Measurements from ENCODE around the gene LRRK1. TPM values are rescaled to one million over a fixed set of nuclear protein-coding genes. Genes with fewer than 3 reads are reported as not detected.

The LRRK1 gene
- total and polyA plus RNA-seq, 7 donors, result 7.1 to 27.4 (median 10.2) TPM

DNA sequence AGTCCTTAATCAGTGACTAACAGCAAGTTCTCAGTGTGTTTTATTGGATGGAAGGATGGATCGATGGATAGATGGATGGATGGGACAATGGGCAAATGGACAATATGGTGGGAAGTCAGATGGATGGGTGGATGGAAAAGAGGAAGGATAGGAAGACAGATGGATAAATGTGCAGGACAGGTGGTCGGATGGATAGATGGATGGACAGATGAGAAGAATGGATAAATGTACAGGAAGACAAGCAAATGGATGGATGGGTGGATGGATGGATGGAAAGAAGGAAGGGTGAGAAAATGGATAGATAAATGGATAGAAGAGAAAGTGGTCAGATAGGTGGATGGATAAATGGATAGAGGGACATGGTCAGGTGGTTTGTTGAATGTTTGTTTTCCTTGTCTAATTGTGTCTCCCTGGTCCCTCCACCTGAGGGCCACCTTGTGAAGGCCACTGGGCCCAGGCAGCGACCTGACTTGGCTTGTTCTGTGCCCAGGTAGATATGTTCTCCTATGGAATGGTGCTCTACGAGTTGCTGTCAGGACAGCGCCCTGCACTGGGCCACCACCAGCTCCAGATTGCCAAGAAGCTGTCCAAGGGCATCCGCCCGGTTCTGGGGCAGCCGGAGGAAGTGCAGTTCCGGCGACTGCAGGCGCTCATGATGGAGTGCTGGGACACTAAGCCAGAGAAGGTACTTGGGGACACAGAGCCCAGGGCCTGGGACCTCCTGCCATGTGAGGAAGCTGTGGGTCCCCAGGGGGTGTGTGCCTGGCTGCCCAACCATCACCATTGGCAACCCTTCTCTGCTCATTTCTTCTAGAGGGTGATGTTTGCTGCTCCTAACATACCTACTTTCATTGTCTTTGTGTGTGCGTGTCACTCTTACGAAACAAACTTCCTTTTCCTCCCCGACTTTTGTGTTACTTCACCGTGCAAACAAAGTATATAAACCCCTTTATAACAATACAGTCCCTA, 137.5 kb downstream of the LRRK1 start:
- H3K4me3 ChIP-seq, result no peak overlapping the region
- 90 to 92% methylated on average over 15 of the region's 15 CpGs for WGBS, 2 donors
- H3K9me3 ChIP-seq, result no peaks in the 10 kb centered on the region
- H3K36me3 ChIP-seq, result peaks cover 17 to 96% (median 36%) of the 10 kb centered on the region in 4 donors
- no peaks in the 10 kb centered on the region for H3K4me1 ChIP-seq
- peak; percentile 26 for DNase-seq
- no peaks in the 10 kb centered on the region for H3K27me3 ChIP-seq
- TF ChIP-seq POLR2AphosphoS5 (IDR thresholded peaks at IDR 0.05), result no peak
- no peak for TF ChIP-seq POLR2A (IDR thresholded peaks at IDR 0.05)
- TF ChIP-seq EP300 (IDR thresholded peaks at IDR 0.05), result no peak
- TF ChIP-seq, protein P1, sequence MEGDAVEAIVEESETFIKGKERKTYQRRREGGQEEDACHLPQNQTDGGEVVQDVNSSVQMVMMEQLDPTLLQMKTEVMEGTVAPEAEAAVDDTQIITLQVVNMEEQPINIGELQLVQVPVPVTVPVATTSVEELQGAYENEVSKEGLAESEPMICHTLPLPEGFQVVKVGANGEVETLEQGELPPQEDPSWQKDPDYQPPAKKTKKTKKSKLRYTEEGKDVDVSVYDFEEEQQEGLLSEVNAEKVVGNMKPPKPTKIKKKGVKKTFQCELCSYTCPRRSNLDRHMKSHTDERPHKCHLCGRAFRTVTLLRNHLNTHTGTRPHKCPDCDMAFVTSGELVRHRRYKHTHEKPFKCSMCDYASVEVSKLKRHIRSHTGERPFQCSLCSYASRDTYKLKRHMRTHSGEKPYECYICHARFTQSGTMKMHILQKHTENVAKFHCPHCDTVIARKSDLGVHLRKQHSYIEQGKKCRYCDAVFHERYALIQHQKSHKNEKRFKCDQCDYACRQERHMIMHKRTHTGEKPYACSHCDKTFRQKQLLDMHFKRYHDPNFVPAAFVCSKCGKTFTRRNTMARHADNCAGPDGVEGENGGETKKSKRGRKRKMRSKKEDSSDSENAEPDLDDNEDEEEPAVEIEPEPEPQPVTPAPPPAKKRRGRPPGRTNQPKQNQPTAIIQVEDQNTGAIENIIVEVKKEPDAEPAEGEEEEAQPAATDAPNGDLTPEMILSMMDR (IDR thresholded peaks at IDR 0.05), result no peak
- intact Hi-C loops (cut with DNase I), result no loop called here
- no peak overlapping the region for H3K27ac ChIP-seq

DNA sequence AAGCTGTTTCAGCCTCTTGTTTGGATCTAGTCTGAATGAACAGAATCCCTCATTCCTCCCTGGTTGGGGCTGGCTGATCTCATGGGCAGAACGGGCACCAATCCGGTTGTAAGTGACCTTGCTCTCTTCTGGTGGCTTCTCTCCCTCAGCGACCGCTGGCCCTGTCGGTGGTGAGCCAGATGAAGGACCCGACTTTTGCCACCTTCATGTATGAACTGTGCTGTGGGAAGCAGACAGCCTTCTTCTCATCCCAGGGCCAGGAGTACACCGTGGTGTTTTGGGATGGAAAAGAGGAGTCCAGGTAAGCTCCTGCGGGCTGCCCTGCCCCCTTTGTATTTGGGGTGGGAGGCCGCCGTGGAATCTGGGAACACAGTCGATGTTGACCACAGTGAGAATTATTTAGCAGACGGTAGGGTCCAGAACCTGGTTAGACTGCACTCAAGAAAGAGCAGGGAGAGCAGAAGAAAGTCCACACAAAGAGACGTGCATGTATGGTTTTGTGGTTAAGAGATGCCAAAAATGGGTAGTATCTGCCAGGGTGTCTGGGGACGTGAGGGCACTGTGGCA, 138.8 kb downstream of the LRRK1 start:
- no peaks in the 10 kb centered on the region for H3K9me3 ChIP-seq
- H3K36me3 ChIP-seq, result peaks cover 17 to 92% (median 31%) of the 10 kb centered on the region in 4 donors
- no peak overlapping the region for H3K4me3 ChIP-seq
- 90 to 91% methylated on average over 14 of the region's 14 CpGs for WGBS, 2 donors
- no peak overlapping the region for H3K27ac ChIP-seq
- intact Hi-C loops (cut with DNase I), result no loop called here
- no peaks in the 10 kb centered on the region for H3K27me3 ChIP-seq
- peak; percentile 48 for DNase-seq
- no peak for TF ChIP-seq EP300 (IDR thresholded peaks at IDR 0.05)
- no peak for TF ChIP-seq POLR2A (IDR thresholded peaks at IDR 0.05)
- no peak for TF ChIP-seq POLR2AphosphoS5 (IDR thresholded peaks at IDR 0.05)
- TF ChIP-seq, protein P1 (IDR thresholded peaks at IDR 0.05), result no peak
- no peaks in the 10 kb centered on the region for H3K4me1 ChIP-seq

DNA sequence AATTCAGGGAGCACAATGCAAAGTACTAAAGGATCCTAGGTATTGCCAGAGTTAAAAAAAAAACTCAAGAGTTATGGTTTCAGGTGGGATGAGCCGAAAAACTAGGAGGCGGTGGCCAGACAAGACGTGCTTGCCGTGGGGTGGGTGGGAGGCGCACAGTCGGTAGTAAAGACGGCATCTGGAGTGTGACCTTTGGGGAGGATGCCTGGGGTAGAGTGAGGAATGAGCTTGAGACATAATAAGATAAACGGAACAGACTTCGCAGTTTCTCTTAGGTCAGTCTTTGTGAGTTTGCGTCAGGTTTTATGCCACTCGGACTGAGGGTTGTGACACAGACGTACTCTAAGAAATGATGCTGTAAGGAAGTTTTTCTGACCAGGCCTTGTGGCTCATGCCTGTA, 139.6 kb downstream of the LRRK1 start:
- intact Hi-C loops (cut with DNase I), result no loop called here
- H3K36me3 ChIP-seq, result peaks cover 12 to 87% (median 26%) of the 10 kb centered on the region in 4 donors
- H3K27me3 ChIP-seq, result no peaks in the 10 kb centered on the region
- TF ChIP-seq, protein P1 (IDR thresholded peaks at IDR 0.05), result no peak
- TF ChIP-seq POLR2A (IDR thresholded peaks at IDR 0.05), result no peak
- no peak for TF ChIP-seq POLR2AphosphoS5 (IDR thresholded peaks at IDR 0.05)
- no peak for TF ChIP-seq EP300 (IDR thresholded peaks at IDR 0.05)
- 96 to 97% methylated on average over 12 of the region's 12 CpGs for WGBS, 2 donors
- H3K4me1 ChIP-seq, result peaks cover 0 to 2% (median under 1%) of the 10 kb centered on the region in 4 donors
- H3K4me3 ChIP-seq, result no peak overlapping the region
- peak; percentile 22 for DNase-seq
- no peaks in the 10 kb centered on the region for H3K9me3 ChIP-seq
- no peak overlapping the region for H3K27ac ChIP-seq

DNA sequence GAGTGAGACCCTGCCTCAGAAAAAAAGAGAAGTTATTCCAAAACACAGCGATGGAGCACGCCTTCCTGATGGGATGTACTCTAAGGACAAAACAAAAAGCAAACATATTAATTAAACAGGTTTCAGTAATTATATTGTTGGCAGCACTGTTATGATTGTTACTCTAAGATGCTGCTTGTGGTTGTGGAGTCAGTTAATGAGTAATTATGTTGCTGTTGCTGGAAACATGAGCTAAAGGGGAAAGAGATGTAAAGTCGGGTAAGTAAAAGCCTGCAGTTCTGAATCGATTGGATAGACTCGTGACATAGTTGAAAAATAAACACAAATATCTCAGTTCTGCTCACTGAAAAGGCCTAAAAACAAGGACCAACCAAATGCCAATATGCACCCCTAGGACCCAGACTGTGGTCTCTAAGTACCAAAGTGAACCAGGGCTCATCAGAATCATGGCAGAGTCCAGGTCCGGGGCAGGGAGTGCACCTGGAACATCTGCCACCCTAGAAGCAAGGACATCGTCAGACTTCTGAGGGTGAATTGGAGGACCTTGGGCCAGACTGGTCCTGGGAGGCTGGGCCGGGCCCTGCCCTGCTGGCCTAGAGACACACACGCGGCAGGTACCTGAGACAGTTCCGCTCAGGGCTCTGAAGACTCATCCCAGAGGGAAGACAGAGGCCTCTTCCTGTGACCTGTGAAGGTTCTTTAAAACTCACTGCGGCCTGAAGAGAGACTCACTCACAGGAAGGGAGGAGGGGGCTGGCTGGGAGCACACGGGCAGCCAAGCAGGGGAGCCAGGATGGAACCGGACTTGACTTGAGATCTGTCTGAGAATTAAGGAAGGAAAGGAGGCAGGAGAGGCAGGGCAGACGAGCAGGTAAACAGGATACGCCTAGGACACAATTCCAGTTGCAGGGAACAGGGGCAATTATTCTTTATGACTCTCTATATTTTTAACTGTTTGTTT, 140.5 kb downstream of the LRRK1 start:
- TF ChIP-seq, protein P1 (IDR thresholded peaks at IDR 0.05), result no peak
- TF ChIP-seq POLR2A (IDR thresholded peaks at IDR 0.05), result no peak
- TF ChIP-seq EP300 (IDR thresholded peaks at IDR 0.05), result no peak
- TF ChIP-seq POLR2AphosphoS5 (IDR thresholded peaks at IDR 0.05), result no peak
- peak; percentile 32 for DNase-seq
- H3K4me1 ChIP-seq, result peaks cover 0 to 11% (median 10%) of the 10 kb centered on the region in 4 donors
- intact Hi-C loops (cut with DNase I), result no loop called here
- no peak overlapping the region for H3K27ac ChIP-seq
- WGBS, 2 donors, result 47 to 75% methylated on average over 16 of the region's 16 CpGs
- H3K27me3 ChIP-seq, result no peaks in the 10 kb centered on the region
- H3K9me3 ChIP-seq, result no peaks in the 10 kb centered on the region
- no peak overlapping the region for H3K4me3 ChIP-seq
- H3K36me3 ChIP-seq, result peaks cover 11 to 78% (median 22%) of the 10 kb centered on the region in 4 donors

Data from sigmoid colon (tissue), 7 donors.